Skeletal muscle tissue (tissue), 4 donors: ENCODE data around the gene RAB40B. TPM values are rescaled to one million over a fixed set of nuclear protein-coding genes. Genes with fewer than 3 reads are reported as not detected.

ENCODE experiments used
- H3K27ac ChIP-seq: one replicate; pipeline ENCODE4 v1.7.0; 2013; ENCODE audit warnings: mild to moderate bottlenecking, low read depth, low read length, inconsistent platforms
- H3K27me3 ChIP-seq, 3 donors: one replicate each; pipeline ENCODE4 v1.7.0; 2013; ENCODE audit warnings: low read length in 3 of 3; ENCODE audit not compliant: control insufficient read depth in 3 of 3, insufficient read depth in 3 of 3
- H3K36me3 ChIP-seq, 3 donors: one replicate each; pipeline ENCODE4 v1.7.0; 2013; ENCODE audit warnings: low read length in 3 of 3; ENCODE audit not compliant: control insufficient read depth in 3 of 3, insufficient read depth in 3 of 3
- H3K4me1 ChIP-seq, 3 donors: one replicate each; pipeline ENCODE4 v1.7.0; 2013; ENCODE audit warnings: low read length in 3 of 3, mild to moderate bottlenecking in 3 of 3; ENCODE audit not compliant: control insufficient read depth in 3 of 3, insufficient read depth in 3 of 3
- H3K4me3 ChIP-seq, 3 donors: one replicate each; pipeline ENCODE4 v1.7.0; 2013; ENCODE audit warnings: low read length in 3 of 3
- H3K9ac ChIP-seq, 3 donors: one replicate each; pipeline ENCODE4 v1.7.0; 2013; ENCODE audit warnings: low read length in 3 of 3, mild to moderate bottlenecking in 3 of 3, moderate library complexity in 2 of 3, low read depth in 1 of 3
- H3K9me3 ChIP-seq, 3 donors: one replicate each; pipeline ENCODE4 v1.7.0; 2013; ENCODE audit warnings: low read length in 3 of 3; ENCODE audit not compliant: control insufficient read depth in 3 of 3
- total RNA-seq: library from RNA; depleted of rRNA; stranded (reverse); fragments of >200 nt; gene quantifications from one replicate; pipeline ENCODE4 v1.2.3, GENCODE V29; 2014
- donor health status: Osteomylitis.

The RAB40B gene
- total RNA-seq, 1 donor from 2014 or later: 12.0 TPM

DNA sequence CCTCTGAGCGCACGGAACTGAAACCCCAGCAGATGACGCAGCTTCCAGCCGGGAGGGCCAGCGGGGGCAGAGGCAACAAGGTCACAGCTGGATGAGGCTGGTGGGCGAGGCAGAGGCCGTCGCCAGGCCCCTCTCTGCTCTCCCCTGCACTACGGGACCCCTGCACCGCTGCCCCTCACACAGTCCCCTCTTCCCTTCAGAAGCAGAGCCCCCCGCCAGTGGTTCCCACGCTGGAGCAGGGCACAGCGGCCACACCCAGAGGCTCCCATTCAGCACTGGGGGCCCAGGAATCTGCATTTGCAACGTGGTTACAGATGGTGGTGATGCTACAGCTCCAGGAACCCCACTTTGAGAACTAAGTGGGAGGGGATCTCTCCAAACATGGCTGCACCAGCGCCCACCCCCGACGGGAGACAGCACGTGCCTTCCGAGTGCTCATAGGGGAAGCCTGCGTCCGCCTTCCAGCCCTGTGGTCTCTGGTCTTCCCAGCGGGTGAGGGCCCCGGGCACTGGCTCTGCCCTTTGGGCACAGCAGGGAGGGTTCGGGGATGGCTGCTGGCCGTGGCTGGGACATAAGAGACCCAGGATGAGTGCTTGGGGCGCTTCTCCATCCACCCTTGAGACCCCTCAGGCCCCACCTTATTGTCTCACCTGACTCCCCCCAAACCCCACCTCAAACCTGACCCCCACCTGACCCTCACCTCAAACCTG lies 4.7 kb upstream of the RAB40B start:
- no peak overlapping the region for H3K4me3 ChIP-seq
- no peaks in the 10 kb centered on the region for H3K36me3 ChIP-seq
- no peaks in the 10 kb centered on the region for H3K27me3 ChIP-seq
- peaks cover 8 to 12% (median 10%) of the 10 kb centered on the region in 3 donors for H3K4me1 ChIP-seq
- no peaks in the 10 kb centered on the region for H3K9me3 ChIP-seq
- H3K9ac ChIP-seq: no peak overlapping the region
- no peak overlapping the region for H3K27ac ChIP-seq

DNA sequence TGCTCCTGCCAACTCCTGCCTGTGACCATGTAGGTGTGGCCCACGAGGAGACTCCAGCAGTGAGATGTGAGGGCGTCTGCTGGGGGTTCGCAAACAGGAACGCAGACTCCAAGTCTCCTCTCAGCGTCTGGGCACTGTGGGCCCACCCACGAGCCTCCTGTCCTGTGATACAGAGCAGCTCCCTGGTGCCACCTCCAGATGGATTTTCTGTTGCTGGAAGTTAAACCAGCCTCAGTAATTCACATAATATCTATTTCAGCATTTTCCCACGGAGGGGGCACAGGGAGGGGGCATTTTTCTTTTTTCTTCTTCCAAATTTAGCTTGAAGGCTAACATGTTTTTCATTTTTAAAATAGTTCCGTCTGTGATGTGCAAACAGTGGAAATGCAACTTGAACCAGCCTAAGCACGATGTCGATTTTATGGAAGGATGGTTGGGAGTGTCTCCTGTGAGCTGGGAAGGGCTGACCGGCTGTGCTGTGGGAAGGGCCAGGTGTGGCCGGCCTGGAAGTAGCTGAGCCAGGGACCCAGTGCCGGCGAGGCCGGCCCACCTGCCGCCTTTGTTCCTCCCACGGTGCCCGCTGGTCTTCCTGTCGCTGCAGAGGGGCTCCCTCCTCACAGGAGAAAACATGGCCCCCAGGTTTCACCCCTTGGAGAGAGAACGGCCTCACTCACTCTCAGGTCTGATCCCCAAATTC lies 3.9 kb upstream of the RAB40B start:
- H3K27ac ChIP-seq: no peak overlapping the region
- H3K4me1 ChIP-seq: peaks cover 9 to 10% (median 10%) of the 10 kb centered on the region in 3 donors
- H3K9ac ChIP-seq: no peak overlapping the region
- H3K36me3 ChIP-seq: no peaks in the 10 kb centered on the region
- H3K9me3 ChIP-seq: no peaks in the 10 kb centered on the region
- H3K4me3 ChIP-seq: no peak overlapping the region
- no peaks in the 10 kb centered on the region for H3K27me3 ChIP-seq

DNA sequence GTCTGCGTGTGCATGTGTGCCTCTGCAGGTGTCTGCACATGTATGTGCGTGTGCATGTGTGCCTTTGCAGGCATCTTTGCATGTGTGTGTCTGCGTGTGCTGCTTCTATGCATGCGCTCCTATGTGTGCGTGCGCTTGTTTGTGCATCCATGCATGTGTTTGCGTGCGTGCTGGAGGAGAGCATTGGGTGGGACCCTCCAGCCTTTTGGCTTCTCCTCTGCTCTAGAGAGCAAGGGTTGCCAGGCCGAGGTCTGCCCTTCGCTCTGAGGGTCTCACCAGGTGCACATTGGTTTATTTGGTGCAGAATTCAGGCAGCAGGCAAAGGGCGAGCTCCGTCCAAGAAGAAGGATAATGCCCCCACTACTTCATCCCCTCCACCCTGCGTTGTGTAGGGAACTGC lies 1.1 kb upstream of the RAB40B start:
- Histone ChIP-seq H3K36me3 (peaks cover 0 to 5% (median 0%) of the 10 kb centered on the region in 3 donors), H3K4me1 (peaks cover 15 to 19% (median 16%) of the 10 kb centered on the region in 3 donors), H3K9me3 (peaks cover 0 to under 1% (median 0%) of the 10 kb centered on the region in 3 donors), H3K4me3 (peak overlapping the region; percentile 88 to 97 (median 93)), H3K9ac (peak overlapping the region in 1 of 3 donors; percentile 93), H3K27ac (no peak overlapping the region), H3K27me3 (no peaks in the 10 kb centered on the region)

DNA sequence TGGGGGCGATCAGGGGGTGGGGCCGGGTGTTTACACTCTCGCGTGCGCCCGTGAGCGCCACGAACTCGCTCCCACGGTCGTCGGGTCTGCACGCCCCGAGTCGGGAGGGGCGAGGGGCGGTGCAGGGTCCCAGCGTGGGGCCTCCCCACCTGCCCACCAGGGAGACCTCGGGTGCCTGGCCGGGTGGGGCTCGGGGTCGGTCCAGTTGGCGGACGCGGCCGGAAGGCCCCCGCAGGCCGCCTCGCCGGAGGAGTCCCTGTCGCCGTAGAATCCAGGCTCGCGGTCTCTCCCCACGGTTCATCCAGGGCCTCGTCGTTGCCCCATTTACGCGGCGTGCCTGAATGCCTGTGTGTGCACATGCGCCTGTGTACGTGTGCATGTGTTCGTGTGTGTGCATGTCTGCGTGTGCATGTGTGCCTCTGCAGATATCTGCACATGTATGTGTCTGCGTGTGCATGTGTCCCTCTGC lies 510 bp upstream of the RAB40B start:
- Histone ChIP-seq H3K27me3 (no peaks in the 10 kb centered on the region), H3K36me3 (peaks cover 0 to 7% (median 0%) of the 10 kb centered on the region in 3 donors), H3K9me3 (peaks cover 0 to 2% (median 0%) of the 10 kb centered on the region in 3 donors), H3K4me3 (peak overlapping the region; percentile 88 to 97 (median 93)), H3K9ac (peak overlapping the region; percentile 59 to 93 (median 73)), H3K4me1 (peaks cover 15 to 19% (median 16%) of the 10 kb centered on the region in 3 donors), H3K27ac (peak overlapping the region; percentile 47)

DNA sequence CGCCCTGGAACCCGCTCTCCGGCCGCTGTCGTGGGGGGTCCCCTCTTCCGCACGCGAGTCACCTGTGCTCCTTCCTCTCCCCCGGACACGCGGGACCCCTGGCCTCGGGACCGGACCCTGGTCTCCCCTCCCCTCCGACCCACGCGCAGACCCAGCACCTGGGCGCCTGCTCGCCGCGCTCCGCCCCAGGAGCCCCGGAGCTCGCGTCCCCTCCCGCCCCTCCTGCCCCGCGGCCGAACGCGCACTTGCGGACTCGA lies 762 bp downstream of the RAB40B start:
- Histone ChIP-seq H3K9me3 (peaks cover 0 to 2% (median 0%) of the 10 kb centered on the region in 3 donors), H3K27ac (no peak overlapping the region), H3K4me1 (peaks cover 15 to 23% (median 18%) of the 10 kb centered on the region in 3 donors), H3K9ac (peak overlapping the region; percentile 51 to 72 (median 59)), H3K27me3 (no peaks in the 10 kb centered on the region), H3K36me3 (peaks cover 0 to 7% (median 0%) of the 10 kb centered on the region in 3 donors), H3K4me3 (peak overlapping the region; percentile 60 to 79 (median 71))

DNA sequence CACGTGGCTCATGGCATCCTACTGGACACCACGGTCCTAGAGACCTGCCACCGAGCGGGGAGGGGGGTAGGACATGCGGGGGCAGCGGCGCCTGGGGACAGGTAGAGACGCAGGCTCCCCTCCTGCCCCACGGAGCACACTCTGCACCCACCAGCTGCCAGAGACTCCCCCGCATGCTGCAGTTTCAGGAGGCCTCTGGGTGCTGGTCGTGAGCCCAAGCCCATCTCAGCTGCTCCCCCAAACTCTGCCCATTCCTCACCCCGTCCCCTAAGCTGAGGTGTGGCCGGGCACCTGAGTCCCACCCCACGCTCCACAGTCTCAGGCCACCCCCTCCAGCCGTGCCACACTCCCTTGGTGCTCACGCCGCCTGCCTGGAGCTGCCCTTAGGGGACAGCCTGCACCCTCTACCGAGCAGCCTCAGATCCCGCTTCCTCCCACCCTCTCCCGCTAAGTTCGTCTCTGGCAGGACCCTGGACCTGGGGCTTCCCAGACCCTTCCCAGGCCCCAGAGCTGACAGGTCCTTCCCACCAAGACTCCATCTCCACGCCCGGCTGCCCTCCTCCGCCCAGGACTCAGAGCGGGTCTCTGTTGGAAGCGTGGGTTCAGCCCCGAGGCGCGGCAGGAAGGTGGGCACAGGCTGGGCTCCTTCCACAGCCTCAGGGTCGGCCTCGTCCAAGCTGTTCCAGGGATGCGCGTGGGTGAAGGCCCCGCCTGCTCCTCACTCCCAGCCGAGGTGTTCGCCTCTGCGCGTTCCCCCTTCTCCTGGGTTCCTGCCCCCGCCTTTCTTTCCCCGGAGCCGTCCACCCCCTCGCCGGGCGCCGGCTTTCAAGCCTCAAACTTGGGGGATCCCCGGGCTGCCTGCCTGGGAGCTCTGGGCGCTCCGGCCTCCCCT lies 1.3 kb downstream of the RAB40B start:
- no peak overlapping the region for H3K27ac ChIP-seq
- H3K4me3 ChIP-seq: peak overlapping the region; percentile 60 to 79 (median 71)
- peaks cover 0 to 2% (median 0%) of the 10 kb centered on the region in 3 donors for H3K9me3 ChIP-seq
- H3K27me3 ChIP-seq: no peaks in the 10 kb centered on the region
- peak overlapping the region; percentile 51 to 72 (median 59) for H3K9ac ChIP-seq
- H3K36me3 ChIP-seq: peaks cover 0 to 7% (median 0%) of the 10 kb centered on the region in 3 donors
- peaks cover 15 to 23% (median 18%) of the 10 kb centered on the region in 3 donors for H3K4me1 ChIP-seq

DNA sequence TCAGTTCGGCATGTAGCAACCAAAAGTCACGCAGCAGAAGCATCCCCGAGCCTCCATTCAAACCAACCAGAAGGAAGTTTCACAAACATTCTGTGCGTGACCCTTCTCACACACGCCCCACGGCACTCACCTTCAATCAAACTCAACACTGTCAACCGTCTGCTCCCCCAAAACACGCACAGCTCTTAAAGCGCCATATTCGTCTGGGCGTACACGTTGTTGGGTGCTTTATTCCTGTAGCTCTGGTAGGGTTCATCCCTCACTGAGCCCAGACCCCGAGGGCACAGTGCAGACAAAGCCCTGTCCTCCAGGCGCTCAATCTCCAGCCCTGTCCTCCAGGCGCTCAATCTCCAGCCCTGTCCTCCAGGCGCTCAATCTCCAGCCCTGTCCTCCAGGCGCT lies 2.2 kb downstream of the RAB40B start:
- Histone ChIP-seq H3K27me3 (no peaks in the 10 kb centered on the region), H3K4me3 (no peak overlapping the region), H3K36me3 (peaks cover 0 to 10% (median 0%) of the 10 kb centered on the region in 3 donors), H3K27ac (no peak overlapping the region), H3K4me1 (peaks cover 15 to 23% (median 18%) of the 10 kb centered on the region in 3 donors), H3K9ac (no peak overlapping the region), H3K9me3 (peaks cover 0 to 2% (median 0%) of the 10 kb centered on the region in 3 donors)

DNA sequence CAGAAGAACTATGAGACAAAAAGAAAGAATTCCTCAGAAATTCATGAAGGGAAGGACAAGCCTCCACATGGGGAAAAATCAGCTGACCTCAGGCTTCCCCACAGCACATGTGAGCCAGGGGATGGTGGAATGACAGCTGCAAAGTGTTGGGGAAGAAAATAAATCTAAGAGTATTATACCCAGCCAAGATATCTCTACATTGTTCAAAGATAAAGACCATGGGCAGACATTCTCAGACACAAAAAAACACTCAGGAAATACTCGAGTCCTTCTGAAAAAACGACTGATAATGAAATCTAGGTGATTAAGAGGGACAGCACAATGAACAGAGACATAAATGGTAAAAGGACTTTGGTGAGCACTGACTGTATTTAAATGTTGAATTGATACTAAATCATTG lies 3.9 kb downstream of the RAB40B start:
- no peaks in the 10 kb centered on the region for H3K27me3 ChIP-seq
- no peak overlapping the region for H3K27ac ChIP-seq
- H3K4me3 ChIP-seq: peak overlapping the region in 1 of 3 donors; percentile 2

DNA sequence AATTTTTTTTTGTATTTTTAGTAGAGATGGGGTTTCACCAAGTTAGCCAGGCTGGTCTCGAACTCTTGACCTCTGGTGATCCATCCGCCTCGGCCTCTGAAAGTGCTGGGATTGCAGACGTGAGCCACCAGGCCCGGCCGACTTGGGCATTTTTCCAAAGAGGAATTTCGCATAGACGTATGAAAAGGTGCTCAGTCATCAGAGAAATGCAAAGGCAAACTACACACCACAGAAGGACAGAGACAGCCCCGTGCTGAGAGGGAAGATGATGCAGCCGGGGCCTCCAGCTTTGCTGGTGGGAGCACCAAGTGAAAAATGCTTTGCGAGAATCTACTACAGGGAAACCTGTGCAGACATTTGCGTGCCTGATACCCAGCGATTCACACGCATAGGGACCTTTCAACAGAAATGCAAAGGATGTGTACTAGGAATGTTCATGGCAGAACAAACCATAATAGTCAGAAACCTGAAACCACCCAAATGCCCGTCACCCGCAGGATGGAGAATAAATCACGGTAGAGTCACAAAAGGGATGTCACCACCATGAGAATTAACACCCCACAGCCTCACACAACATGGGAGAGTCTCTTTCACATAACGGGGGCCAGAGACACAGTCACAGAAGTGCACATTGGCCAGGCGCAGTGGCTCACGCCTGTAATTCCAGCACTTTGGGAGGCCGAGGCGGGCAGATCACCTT lies 5.2 kb downstream of the RAB40B start:
- Histone ChIP-seq H3K36me3 (peaks cover 0 to 12% (median 4%) of the 10 kb centered on the region in 3 donors), H3K27me3 (no peaks in the 10 kb centered on the region), H3K9me3 (peaks cover 0 to 2% (median 0%) of the 10 kb centered on the region in 3 donors), H3K27ac (no peak overlapping the region), H3K9ac (no peak overlapping the region), H3K4me3 (no peak overlapping the region), H3K4me1 (peaks cover 6 to 18% (median 11%) of the 10 kb centered on the region in 3 donors)

More for the DNA sequence above, 3.9 kb downstream of the RAB40B start:
- Histone ChIP-seq H3K4me1 (peaks cover 13 to 21% (median 18%) of the 10 kb centered on the region in 3 donors), H3K9me3 (peaks cover 0 to 2% (median 0%) of the 10 kb centered on the region in 3 donors), H3K9ac (no peak overlapping the region), H3K36me3 (peaks cover 0 to 12% (median 4%) of the 10 kb centered on the region in 3 donors)
